H1 (cell line): Measurements from ENCODE around the gene LRRC72. TPM values are rescaled to one million over a fixed set of nuclear protein-coding genes. Genes with fewer than 3 reads are reported as not detected.

Experiments
- CTCF ChIA-PET: fragments of 300-600 bp; sonication (Branson Sonifier 250); formaldehyde crosslinking; loops from one replicate; lab custom pipeline; 2021; ENCODE audit not compliant: partially characterized antibody; lab: Charles Lee
- POLR2A ChIA-PET: fragments of 300-600 bp; sonication (Branson Sonifier 250); formaldehyde crosslinking; loops from one replicate; lab custom pipeline; 2021; ENCODE audit warnings: inconsistent platforms; ENCODE audit not compliant: partially characterized antibody; lab: Charles Lee
- DNase-seq, 2 experiments: peaks; one replicate each; pipeline versions ENCODE4 v3.0.0 to v3.0.0-alpha.2; 2010 to 2022; ENCODE audit warnings: low spot score in 2 of 2, low read depth in 1 of 2, mixed read lengths in 1 of 2
- FAIRE-seq: peaks from 2 replicates; lab custom pipeline; 2011; peaks lifted over from hg19 to GRCh38; lab: Jason Lieb, UNC
- H2AFZ ChIP-seq: 2 replicates; pipeline ENCODE4 v1.8.1; 2012; ENCODE audit warnings: low read length, inconsistent platforms
- H2AK5ac ChIP-seq: 2 replicates; pipeline ENCODE4 v1.6.1; 2013; ENCODE audit warnings: low read depth, low read length
- H2BK120ac ChIP-seq: replicated peaks from 2 replicates; pipeline ENCODE3; 2013; ENCODE audit warnings: low read depth, low read length, inconsistent platforms
- H2BK12ac ChIP-seq: 2 replicates; pipeline ENCODE4 v1.6.1; 2013; ENCODE audit warnings: low read depth, low read length
- H2BK15ac ChIP-seq: 2 replicates; pipeline ENCODE4 v1.6.1; 2013; ENCODE audit warnings: low read length
- H2BK20ac ChIP-seq: 2 replicates; pipeline ENCODE4 v1.6.1; 2013; ENCODE audit warnings: low read length
- H2BK5ac ChIP-seq: 2 replicates; pipeline ENCODE4 v1.6.1; 2013; ENCODE audit warnings: low read depth, low read length
- H3K14ac ChIP-seq: 2 replicates; pipeline ENCODE4 v1.6.1; 2013; ENCODE audit warnings: inconsistent platforms; ENCODE audit not compliant: insufficient read length
- H3K18ac ChIP-seq: 2 replicates; pipeline ENCODE4 v1.6.1; 2013; ENCODE audit warnings: low read length; ENCODE audit errors: extremely low read depth
- H3K23ac ChIP-seq: 2 replicates; pipeline ENCODE4 v1.6.1; 2013; ENCODE audit warnings: inconsistent platforms; ENCODE audit not compliant: insufficient read length
- H3K23me2 ChIP-seq: 2 replicates; pipeline ENCODE4 v1.6.1; 2013; ENCODE audit warnings: low read depth, low read length
- H3K27ac ChIP-seq: 2 replicates; pipeline ENCODE4 v1.6.1; 2011; ENCODE audit warnings: low read depth, low read length, inconsistent platforms
- H3K27me3 ChIP-seq, 4 experiments: replicated peaks in 1 of 4; 1 replicate in 1 of 4; 2 replicates in 3 of 4; pipeline versions ENCODE4 v1.6.1 to v1.8.1; 2011 to 2013; ENCODE audit warnings: low read length in 3 of 4, mild to moderate bottlenecking in 3 of 4, inconsistent platforms in 2 of 4, mixed read lengths in 2 of 4, moderate library complexity in 1 of 4; ENCODE audit not compliant: control insufficient read depth in 3 of 4, insufficient read depth in 3 of 4; ENCODE audit errors: extremely low read depth in 1 of 4
- H3K36me3 ChIP-seq, 4 experiments: 2 replicates each; pipeline versions ENCODE4 v1.6.1 to v1.8.1; 2011 to 2013; ENCODE audit warnings: mild to moderate bottlenecking in 4 of 4, low read length in 3 of 4, moderate library complexity in 2 of 4, control low read depth in 1 of 4, inconsistent platforms in 1 of 4; ENCODE audit not compliant: insufficient read depth in 4 of 4, control insufficient read depth in 2 of 4
- H3K4ac ChIP-seq: replicated peaks from 2 replicates; pipeline ENCODE3; 2013; ENCODE audit warnings: low read length, low read depth, mixed read lengths, inconsistent platforms; ENCODE audit not compliant: insufficient read length
- H3K4me1 ChIP-seq, 4 experiments: replicated peaks in 1 of 4; 1 replicate in 1 of 4; 2 replicates in 3 of 4; pipeline versions ENCODE4 v1.6.1 to v1.8.1; 2011 to 2013; ENCODE audit warnings: low read length in 3 of 4, inconsistent platforms in 2 of 4, mixed read lengths in 1 of 4; ENCODE audit not compliant: insufficient read depth in 4 of 4, control insufficient read depth in 3 of 4
- H3K4me2 ChIP-seq, 2 experiments: 2 replicates each; pipeline versions ENCODE4 v1.6.1 to v1.8.1; 2011 to 2013; ENCODE audit warnings: low read depth in 2 of 2, low read length in 2 of 2, control low read depth in 1 of 2, inconsistent platforms in 1 of 2, mild to moderate bottlenecking in 1 of 2; ENCODE audit not compliant: insufficient read depth in 1 of 2
- H3K4me3 ChIP-seq, 4 experiments: fragments of 200-600, 300-600 bp in 1 of 4; sonication (generic), shearing (Covaris generic), sonication (Bioruptor Twin) in 1 of 4; 2 replicates each; pipeline versions ENCODE4 v1.5.1 to v1.8.1; 2011 to 2016; ENCODE audit warnings: low read length in 4 of 4, low read depth in 3 of 4, control low read depth in 2 of 4, inconsistent platforms in 2 of 4, mild to moderate bottlenecking in 2 of 4, mixed read lengths in 1 of 4, moderate library complexity in 1 of 4; ENCODE audit not compliant: insufficient read depth in 2 of 4; ENCODE audit errors: extremely low read depth in 1 of 4
- H3K56ac ChIP-seq: replicated peaks from 2 replicates; pipeline ENCODE3; 2013; ENCODE audit warnings: low read depth, mild to moderate bottlenecking, mixed read lengths, low read length, inconsistent platforms; ENCODE audit not compliant: insufficient read length
- H3K79me1 ChIP-seq: 2 replicates; pipeline ENCODE4 v1.6.1; 2013; ENCODE audit warnings: low read depth, low read length, control low read depth
- H3K79me2 ChIP-seq, 2 experiments: 2 replicates each; pipeline versions ENCODE4 v1.6.1 to v1.8.1; 2012 to 2013; ENCODE audit warnings: low read length in 2 of 2, mild to moderate bottlenecking in 2 of 2, inconsistent platforms in 1 of 2; ENCODE audit not compliant: insufficient read depth in 2 of 2, control insufficient read depth in 1 of 2
- H3K9ac ChIP-seq, 4 experiments: replicated peaks in 1 of 4; 1 replicate in 1 of 4; 2 replicates in 3 of 4; pipeline versions ENCODE4 v1.6.1 to v1.8.1; 2011 to 2013; ENCODE audit warnings: low read depth in 3 of 4, low read length in 3 of 4, control low read depth in 2 of 4, mild to moderate bottlenecking in 2 of 4, moderate library complexity in 2 of 4, inconsistent platforms in 1 of 4; ENCODE audit errors: extremely low read depth in 1 of 4
- H3K9me3 ChIP-seq, 2 experiments: 2 replicates each; pipeline versions ENCODE4 v1.6.1 to v1.8.1; 2012 to 2013; ENCODE audit warnings: mild to moderate bottlenecking in 2 of 2, moderate library complexity in 2 of 2, control low read depth in 1 of 2, inconsistent platforms in 1 of 2, low read depth in 1 of 2, low read length in 1 of 2, mixed read lengths in 1 of 2; ENCODE audit not compliant: insufficient read depth in 2 of 2
- H4K20me1 ChIP-seq, 2 experiments: replicated peaks in 1 of 2; 2 replicates each; pipeline versions ENCODE3 to v1.8.1; 2011 to 2013; ENCODE audit warnings: inconsistent platforms in 2 of 2, low read length in 2 of 2, mild to moderate bottlenecking in 1 of 2; ENCODE audit not compliant: insufficient read depth in 2 of 2, control insufficient read depth in 1 of 2
- H4K5ac ChIP-seq: 2 replicates; pipeline ENCODE4 v1.6.1; 2013; ENCODE audit warnings: low read length, low read depth, mixed read lengths, inconsistent platforms; ENCODE audit not compliant: insufficient read length
- H4K8ac ChIP-seq: 2 replicates; pipeline ENCODE4 v1.8.0; 2013; ENCODE audit warnings: mild to moderate bottlenecking, moderate library complexity, low read length, inconsistent platforms; ENCODE audit not compliant: insufficient read depth; ENCODE audit errors: extremely low read depth
- H4K91ac ChIP-seq: replicated peaks from 2 replicates; pipeline ENCODE3; 2013; ENCODE audit warnings: low read length, mixed read lengths, inconsistent platforms; ENCODE audit not compliant: insufficient read length
- BACH1 ChIP-seq: IDR thresholded peaks from 2 replicates; pipeline ENCODE4 v1.6.1; 2012; ENCODE audit warnings: low read length, improper control_type of control experiment
- BRCA1 ChIP-seq: IDR thresholded peaks from 2 replicates; pipeline ENCODE4 v1.6.1; 2012; ENCODE audit warnings: low read depth, low read length, improper control_type of control experiment
- EP300 ChIP-seq, 2 experiments: IDR thresholded peaks; 1 replicate in 1 of 2; 2 replicates in 1 of 2; pipeline ENCODE4 v1.6.1; 2011 to 2012; ENCODE audit warnings: low read depth in 2 of 2, low read length in 2 of 2, mild to moderate bottlenecking in 2 of 2, borderline replicate concordance in 1 of 2, inconsistent platforms in 1 of 2, moderate library complexity in 1 of 2
- KDM5A ChIP-seq: fragments of 200-600 bp; IDR thresholded peaks from 2 replicates; pipeline ENCODE4 v1.7.1; 2012; ENCODE audit warnings: mild to moderate bottlenecking, low read length, inconsistent platforms, mixed read lengths
- RBBP5 ChIP-seq: IDR thresholded peaks from 2 replicates; pipeline ENCODE4 v1.7.1; 2012; ENCODE audit warnings: low read depth, mild to moderate bottlenecking, inconsistent platforms, low read length, moderate library complexity, borderline replicate concordance
- SIX5 ChIP-seq: IDR thresholded peaks from 2 replicates; pipeline ENCODE4 v1.6.1; 2011; ENCODE audit warnings: mild to moderate bottlenecking, low read depth, low read length
- SP4 ChIP-seq: IDR thresholded peaks from 2 replicates; pipeline ENCODE4 v1.6.1; 2012; ENCODE audit warnings: low read length, inconsistent platforms
- TCF12 ChIP-seq: IDR thresholded peaks from 2 replicates; pipeline ENCODE4 v1.6.1; 2011; ENCODE audit warnings: low read depth, mild to moderate bottlenecking, low read length
- WGBS, 2 experiments: shearing (Covaris generic) in 1 of 2; methylation state at CpG; one replicate each; pipeline versions ENCODE4 v1.1.6 to v1.1.7; 2013 to 2015; ENCODE audit warnings: low lambda C conversion rate in 2 of 2, mixed read lengths in 2 of 2, inconsistent platforms in 1 of 2, low coverage in 1 of 2, missing lambda C conversion rate in 1 of 2; ENCODE audit not compliant: insufficient replicate concordance in 2 of 2, insufficient coverage in 1 of 2, insufficient read length in 1 of 2; ENCODE audit errors: extremely low coverage in 1 of 2, missing lambda C conversion rate in 1 of 2; 5-methylcytosine and 5-hydroxymethylcytosine counted together
- long read RNA-seq, 2 experiments: library from RNA in 1 of 2; library from capped mRNA in 1 of 2; stranded (forward); transcript quantifications; one replicate each; pipeline ENCODE4 v2.0.0, GENCODE V29; 2021; ENCODE audit warnings: inconsistent platforms in 1 of 2
- polyA minus RNA-seq, 3 experiments: library from RNA; depleted of rRNA, polyadenylated mRNA; stranded (reverse); fragments of >200 nt; gene quantifications; 1 replicate in 2 of 3; 2 replicates in 1 of 3; pipeline ENCODE4 v1.2.3, GENCODE V29; 2011
- polyA plus RNA-seq, 7 experiments: library from polyadenylated mRNA; depleted of rRNA in 3 of 7; stranded (reverse) in 5 of 7; unstranded in 2 of 7; fragments of >200 nt in 5 of 7; fragments of 200-250 nt in 2 of 7; gene quantifications; 1 replicate in 5 of 7; 2 replicates in 1 of 7; 4 replicates in 1 of 7; pipeline versions ENCODE4 v1.2.1 to v1.2.3, GENCODE V29; 2011 to 2013; ENCODE audit warnings: missing spikeins in 2 of 7, mixed read lengths in 2 of 7
- total RNA-seq: library from RNA; stranded (reverse); fragmentation: NEBNext Ultra II Directional; extraction: Animal tissue kit (Norgen Biotek cat#: 25700); gene quantifications from 2 replicates; pipeline ENCODE4 v1.2.1, GENCODE V29; 2021

The LRRC72 gene
- not detected in 2 replicates for total RNA-seq
- not detected in 2 replicates for polyA plus RNA-seq (2011; rRNA removed)
- polyA plus RNA-seq (2011; cell fraction: cytosol; rRNA removed), result not detected
- not detected for polyA plus RNA-seq (2011; cell fraction: nucleus; rRNA removed)
- polyA plus RNA-seq (2012, experiment 1 of 2), result not detected in 4 replicates
- not detected for polyA plus RNA-seq (2012, experiment 2 of 2)
- polyA plus RNA-seq (2013, experiment 1 of 2), result not detected
- polyA plus RNA-seq (2013, experiment 2 of 2), result not detected
- not detected in 2 replicates for polyA minus RNA-seq (2011; rRNA and poly(A)+ RNA removed)
- polyA minus RNA-seq (2011; cell fraction: cytosol; rRNA and poly(A)+ RNA removed), result not detected
- not detected for polyA minus RNA-seq (2011; cell fraction: nucleus; rRNA and poly(A)+ RNA removed)
- long read RNA-seq, experiment 1, result 0 reads
- long read RNA-seq, experiment 2, result 0 reads

DNA sequence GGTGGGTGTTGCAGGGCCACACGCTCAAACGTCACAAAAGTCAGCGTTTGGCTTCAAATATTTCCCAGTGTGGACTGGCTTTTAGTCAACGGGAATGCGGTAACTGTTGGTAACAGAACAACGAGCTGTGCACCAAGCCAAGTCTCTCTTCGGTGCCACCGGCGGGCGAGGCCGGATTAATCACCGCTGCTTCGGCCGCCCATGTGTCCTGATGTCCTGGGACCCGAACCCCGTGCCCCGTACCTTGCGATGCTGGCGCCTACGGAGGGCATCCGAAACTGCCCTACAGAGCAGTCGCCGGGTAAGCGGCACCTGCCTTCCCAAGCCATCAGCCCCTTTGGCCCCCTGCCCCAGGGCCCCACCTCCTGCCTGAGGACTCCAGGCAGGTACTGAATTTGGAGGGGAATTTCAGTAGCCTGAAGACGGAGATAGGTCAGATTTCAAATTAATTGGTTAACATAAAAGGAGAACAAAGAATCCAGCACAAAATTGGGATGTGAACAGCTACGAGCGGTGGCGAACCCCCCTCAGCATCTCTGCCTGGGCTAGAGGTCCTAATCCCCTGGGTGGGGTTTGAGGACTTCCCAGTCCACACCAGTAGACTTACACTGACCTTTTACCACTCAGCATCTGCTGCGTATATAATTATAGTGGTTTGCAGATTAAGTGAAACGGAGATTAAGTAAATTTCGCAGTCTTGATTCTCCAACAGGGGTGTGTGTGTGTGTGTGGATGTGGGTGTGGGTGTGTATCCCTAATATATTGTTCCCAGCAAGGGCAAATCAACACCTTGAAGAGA lies at the start of gene LRRC72:
Gene LRRC72 (plus strand): TSS at position 84 of the 799 bp plus-strand sequence. CDS start 128 bp downstream, at position 212.
- Histone ChIP-seq H3K9me3 (no peaks in the 10 kb centered on the region), H3K27me3 (no peaks in the 10 kb centered on the region), H3K23me2 (no peaks in the 10 kb centered on the region), H3K79me1 (no peaks in the 10 kb centered on the region), H3K9ac (no peak within 1 kb of the TSS), H4K8ac (no peak within 1 kb of the TSS), H3K4me1 (no peaks in the 10 kb centered on the region), H3K4me2 (no peak within 1 kb of the TSS), H3K23ac (no peak within 1 kb of the TSS)
- 95% methylated on average over 25 of the region's 31 CpGs; no CpG with 5 or more reads in 1 of the 2 experiments for WGBS, 2 experiments
- TF ChIP-seq SIX5, result no peak
- TF ChIP-seq KDM5A, result no peak
- TF ChIP-seq EP300 (IDR thresholded peaks at IDR 0.05; ENCODE audit: borderline replicate concordance in 1 of 2, low read depth in 2 of 2, low read length in 2 of 2), result no peak
- TF ChIP-seq RBBP5, result no peak
- TF ChIP-seq BACH1, result no peak
- TF ChIP-seq TCF12, result no peak
- no peak for TF ChIP-seq BRCA1
- no peak for TF ChIP-seq SP4
- TF ChIP-seq, all 59 proteins: peak for 0
- Histone ChIP-seq H3K14ac (no peak within 1 kb of the TSS), H2BK5ac (no peak within 1 kb of the TSS), H2BK20ac (no peak within 1 kb of the TSS), H2AFZ (no peak within 1 kb of the TSS), H3K4ac (no peak within 1 kb of the TSS), H4K20me1 (no peaks in the 10 kb centered on the region), H3K36me3 (no peaks in the 10 kb centered on the region), H3K27ac (no peak within 1 kb of the TSS), H3K4me3 (no peak within 1 kb of the TSS), H4K5ac (no peak within 1 kb of the TSS), H2BK120ac (no peak within 1 kb of the TSS), H2AK5ac (no peak within 1 kb of the TSS), H3K79me2 (no peaks in the 10 kb centered on the region), H3K56ac (no peak within 1 kb of the TSS), H2BK12ac (no peak within 1 kb of the TSS), H4K91ac (no peak within 1 kb of the TSS), H2BK15ac (no peak within 1 kb of the TSS), H3K18ac (no peak within 1 kb of the TSS)
- ChIA-PET CTCF (interaction anchor here (1.6 kb wide), 1 partner anchor 95 kb away, joined by 4 read pairs; no protein-coding TSS in a partner anchor), POLR2A (no interaction called here)
- FAIRE-seq (no peak), DNase-seq (no peak)
